Activated CD8-positive, alpha-beta memory T cell treated with anti-CD3 and anti-CD28 coated beads for 48 hours (primary cell): Measurements from ENCODE around the gene JUP.

Source experiments
- DNase-seq, 3 experiments: peaks; one replicate each; pipeline ENCODE4 v3.0.0-alpha.2; 2020; ENCODE audit warnings: low read depth in 2 of 3, low spot score in 2 of 3

The JUP gene

GRCh38 chr17:41810659-41811548, 24.4 kb upstream of the JUP start:
- no peak for DNase-seq

- no peak for DNase-seq
Measured at GRCh38 chr17:41806685-41807445, 20.4 kb upstream of the JUP start.

- no peak for DNase-seq
Measured at GRCh38 chr17:41803049-41804020, 16.8 kb upstream of the JUP start.

GRCh38 chr17:41801374-41802271, 15.1 kb upstream of the JUP start:
- peak; percentile 39 to 71 (median 69) for DNase-seq

GRCh38 chr17:41800601-41801373, 14.3 kb upstream of the JUP start:
- no peak for DNase-seq

- no peak for DNase-seq
Measured at GRCh38 chr17:41799366-41799765, 12.9 kb upstream of the JUP start.

GRCh38 chr17:41797377-41797776, 10.9 kb upstream of the JUP start:
- DNase-seq, result no peak

GRCh38 chr17:41796121-41796895, 9.8 kb upstream of the JUP start:
- no peak for DNase-seq

- DNase-seq, result no peak
Measured at GRCh38 chr17:41794540-41794975, 8.0 kb upstream of the JUP start.

GRCh38 chr17:41793784-41794539, 7.5 kb upstream of the JUP start:
- DNase-seq, result no peak

- DNase-seq, result no peak
Measured at GRCh38 chr17:41792845-41793783, 6.6 kb upstream of the JUP start.

- no peak for DNase-seq
Measured at GRCh38 chr17:41787021-41787418, 509 bp upstream of the JUP start.

GRCh38 chr17:41785859-41786226, 668 bp downstream of the JUP start:
- DNase-seq, result no peak

- DNase-seq, result no peak
Measured at GRCh38 chr17:41785091-41785858, 1.2 kb downstream of the JUP start.

GRCh38 chr17:41784207-41784744, 2.2 kb downstream of the JUP start:
- no peak for DNase-seq

GRCh38 chr17:41782142-41782541, 4.4 kb downstream of the JUP start:
- no peak for DNase-seq
